Panc1 (cell line): ENCODE measurements around the gene TRMT44. TPM values are rescaled to one million over a fixed set of nuclear protein-coding genes. Genes with fewer than 3 reads are reported as not detected.

ENCODE experiments used
- ATAC-seq: fragments of 200-7000 bp; cut with Tn5 transposase; 2 replicates; pipeline ENCODE4 v1.9.1; 2020; ENCODE audit warnings: mild to moderate bottlenecking, moderate library complexity
- Bru-seq: library from RNA; stranded (reverse); fragments of 400-500 nt; gene quantifications from one replicate; lab custom pipeline; 2021; lab: Mats Ljungman, UMichigan
- BruChase-seq, 2 experiments: library from RNA; stranded (reverse); fragments of 400-500 nt; gene quantifications; one replicate each; lab custom pipeline; 2021; lab: Mats Ljungman, UMichigan
- BruUV-seq: library from RNA; stranded (reverse); fragments of 400-500 nt; replicated peaks from 2 replicates; lab custom pipeline; 2021; lab: Mats Ljungman, UMichigan
- CTCF ChIA-PET: fragments of 300-600 bp; sonication (Branson Sonifier 250); formaldehyde crosslinking; loops from one replicate; lab custom pipeline; 2022; ENCODE audit warnings: antibody characterized with exemption; lab: Charles Lee
- POLR2A ChIA-PET: fragments of 300-600 bp; sonication (Branson Sonifier 250); formaldehyde crosslinking; loops from one replicate; lab custom pipeline; 2022; ENCODE audit warnings: antibody characterized with exemption; lab: Charles Lee
- DNase-seq: peaks from one replicate; pipeline ENCODE4 v3.0.0-alpha.2; 2010; ENCODE audit warnings: low read depth, low spot score
- H3K27ac ChIP-seq: 2 replicates; pipeline ENCODE4 v1.5.1; 2011; ENCODE audit warnings: mild to moderate bottlenecking, low read length, inconsistent platforms
- H3K27me3 ChIP-seq: fragments of 200-500 bp; sonication (Bioruptor generic); 2 replicates; pipeline ENCODE4 v1.6.0; 2014; ENCODE audit warnings: low read length, inconsistent platforms; ENCODE audit not compliant: control insufficient read depth, insufficient read depth
- H3K36me3 ChIP-seq: fragments of 200-500 bp; sonication (Bioruptor generic); 2 replicates; pipeline ENCODE4 v1.5.1; 2014; ENCODE audit warnings: inconsistent platforms, mild to moderate bottlenecking, low read length, moderate library complexity; ENCODE audit not compliant: control insufficient read depth, insufficient read depth
- H3K4me1 ChIP-seq: 2 replicates; pipeline ENCODE4 v1.5.1; 2011; ENCODE audit warnings: inconsistent platforms, mild to moderate bottlenecking, low read length, moderate library complexity; ENCODE audit not compliant: control insufficient read depth, insufficient read depth
- H3K4me3 ChIP-seq, 2 experiments: 2 replicates each; pipeline ENCODE4 v1.5.1; 2011 to 2012; ENCODE audit warnings: low read depth in 2 of 2, low read length in 2 of 2, mild to moderate bottlenecking in 2 of 2, inconsistent platforms in 1 of 2, moderate library complexity in 1 of 2
- H3K9me3 ChIP-seq: fragments of 200-500 bp; sonication (Bioruptor generic); 2 replicates; pipeline ENCODE4 v1.5.1; 2014; ENCODE audit warnings: low read depth, mild to moderate bottlenecking, inconsistent platforms, low read length, moderate library complexity; ENCODE audit not compliant: control insufficient read depth, insufficient read depth
- POLR2AphosphoS5 ChIP-seq: IDR thresholded peaks from 2 replicates; pipeline ENCODE4 v1.6.1; 2012; ENCODE audit warnings: mild to moderate bottlenecking, low read depth, low read length, moderate library complexity
- SIN3A ChIP-seq: IDR thresholded peaks from 2 replicates; pipeline ENCODE4 v1.6.1; 2012; ENCODE audit warnings: low read depth, mild to moderate bottlenecking, low read length, moderate library complexity, borderline replicate concordance; ENCODE audit not compliant: insufficient read depth
- TCF7L2 ChIP-seq: IDR thresholded peaks from 2 replicates; pipeline ENCODE4 v1.6.1; 2011; ENCODE audit warnings: mild to moderate bottlenecking, low read depth, low read length, inconsistent platforms
- in situ Hi-C: cut with HindIII; loops from 2 replicates; pipeline ENCODE4 v1.10.0; 2016; ENCODE audit warnings: low sequenced_read_pairs, low pct_unique_long_range_greater_than_20kb
- intact Hi-C: fragments of 100-400 bp; cut with micrococcal nuclease; formaldehyde crosslinking; loops from one replicate; pipeline ENCODE4 v1.10.0; 2022; ENCODE audit not compliant: unreplicated experiment
- long read RNA-seq: library from polyadenylated mRNA; unstranded; transcript quantifications from one replicate; pipeline ENCODE4 v2.0.0, GENCODE V29; 2021; ENCODE audit not compliant: unreplicated experiment
- polyA plus RNA-seq: library from polyadenylated mRNA; unstranded; fragments of >200 nt; gene quantifications from one replicate; pipeline ENCODE4 v1.2.1, GENCODE V29; 2012; ENCODE audit warnings: missing spikeins; ENCODE audit not compliant: insufficient read length
- total RNA-seq: library from RNA; stranded (reverse); gene quantifications from one replicate; pipeline ENCODE4 v1.2.1, GENCODE V29; 2021; ENCODE audit not compliant: unreplicated experiment
- TF ChIP-seq, protein P1 (sequence below), 2 experiments: IDR thresholded peaks; 2 replicates each; pipeline ENCODE4 v1.6.1; 2011 to 2012; ENCODE audit warnings: low read depth in 2 of 2, control low read depth in 1 of 2, low read length in 1 of 2, mild to moderate bottlenecking in 1 of 2, moderate library complexity in 1 of 2; ENCODE audit not compliant: insufficient read depth in 1 of 2
- TF ChIP-seq, protein P2 (sequence below): fragments of 450-650 bp; IDR thresholded peaks from 2 replicates; pipeline ENCODE4 v1.5.1; 2017; ENCODE audit warnings: mild to moderate bottlenecking

Gene TRMT44, protein sequence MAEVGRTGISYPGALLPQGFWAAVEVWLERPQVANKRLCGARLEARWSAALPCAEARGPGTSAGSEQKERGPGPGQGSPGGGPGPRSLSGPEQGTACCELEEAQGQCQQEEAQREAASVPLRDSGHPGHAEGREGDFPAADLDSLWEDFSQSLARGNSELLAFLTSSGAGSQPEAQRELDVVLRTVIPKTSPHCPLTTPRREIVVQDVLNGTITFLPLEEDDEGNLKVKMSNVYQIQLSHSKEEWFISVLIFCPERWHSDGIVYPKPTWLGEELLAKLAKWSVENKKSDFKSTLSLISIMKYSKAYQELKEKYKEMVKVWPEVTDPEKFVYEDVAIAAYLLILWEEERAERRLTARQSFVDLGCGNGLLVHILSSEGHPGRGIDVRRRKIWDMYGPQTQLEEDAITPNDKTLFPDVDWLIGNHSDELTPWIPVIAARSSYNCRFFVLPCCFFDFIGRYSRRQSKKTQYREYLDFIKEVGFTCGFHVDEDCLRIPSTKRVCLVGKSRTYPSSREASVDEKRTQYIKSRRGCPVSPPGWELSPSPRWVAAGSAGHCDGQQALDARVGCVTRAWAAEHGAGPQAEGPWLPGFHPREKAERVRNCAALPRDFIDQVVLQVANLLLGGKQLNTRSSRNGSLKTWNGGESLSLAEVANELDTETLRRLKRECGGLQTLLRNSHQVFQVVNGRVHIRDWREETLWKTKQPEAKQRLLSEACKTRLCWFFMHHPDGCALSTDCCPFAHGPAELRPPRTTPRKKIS
- 10.8 TPM for total RNA-seq
- 4.2 TPM for polyA plus RNA-seq
- Bru-seq, nascent RNA: percentile 61 among the genes with signal in this experiment
- percentile 59 among the genes with signal in this experiment for BruChase-seq, experiment 1, labeled RNA remaining after a 2-hour chase
- BruChase-seq, experiment 2, labeled RNA remaining after a 6-hour chase: percentile 52 among the genes with signal in this experiment
- long read RNA-seq, partial matches to known transcripts: 4 of 16 reads
- long read RNA-seq, other reads (novel, unspliced or antisense): 10 of 16 reads

DNA sequence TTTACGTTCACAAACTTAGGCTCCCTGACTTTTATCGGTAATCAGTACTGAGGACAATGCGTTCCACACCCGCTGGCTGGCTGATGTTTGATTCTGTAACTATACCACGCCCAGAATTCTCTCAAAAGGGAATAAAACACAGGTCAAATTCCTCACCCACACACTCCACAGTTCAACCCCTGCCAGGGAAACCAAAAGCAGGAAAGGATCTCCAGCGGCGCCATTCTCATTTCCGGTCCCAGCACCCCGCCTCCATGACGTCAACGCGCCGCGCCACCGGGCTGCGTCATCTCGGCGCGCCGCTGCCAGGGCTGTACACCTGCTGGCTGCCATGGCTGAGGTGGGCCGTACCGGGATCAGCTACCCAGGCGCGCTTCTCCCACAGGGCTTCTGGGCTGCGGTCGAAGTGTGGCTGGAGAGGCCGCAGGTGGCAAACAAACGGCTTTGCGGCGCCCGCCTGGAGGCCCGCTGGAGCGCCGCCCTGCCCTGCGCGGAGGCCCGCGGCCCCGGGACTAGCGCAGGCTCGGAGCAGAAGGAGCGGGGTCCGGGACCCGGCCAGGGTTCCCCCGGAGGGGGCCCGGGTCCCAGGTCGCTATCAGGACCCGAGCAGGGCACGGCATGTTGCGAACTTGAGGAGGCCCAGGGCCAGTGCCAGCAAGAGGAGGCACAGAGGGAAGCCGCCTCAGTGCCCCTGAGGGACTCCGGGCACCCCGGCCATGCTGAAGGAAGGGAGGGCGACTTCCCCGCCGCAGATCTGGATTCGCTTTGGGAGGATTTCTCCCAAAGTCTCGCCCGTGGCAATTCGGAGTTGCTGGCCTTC lies at the start of gene TRMT44, which contains the start of gene ACOX3:
Gene TRMT44, plus strand, starts transcription at position 286 of the 820 bp plus-strand sequence. Its CDS starts 46 bp downstream, at position 332.
Gene ACOX3, minus strand, starts transcription at position 232 of the 820 bp plus-strand sequence. CDS start 24,202 bp downstream, outside the sequence.
- ATAC-seq (peak; percentile 95), DNase-seq (no peak)
- peak within 1 kb of the TSS; percentile 91 to 97 for H3K4me3 ChIP-seq
- H3K36me3 ChIP-seq: peaks cover 10% of the 10 kb centered on the region; the same call in 1 of the 2 replicates
- H3K27me3 ChIP-seq: no peaks in the 10 kb centered on the region
- BruUV-seq: no TSS peak
- no peaks in the 10 kb centered on the region for H3K9me3 ChIP-seq
- intact Hi-C loops (no loop called here), in situ Hi-C loops (no loop called here)
- H3K27ac ChIP-seq: peak within 1 kb of the TSS; percentile 94
- ChIA-PET POLR2A (no interaction called here), CTCF (no interaction called here)
- peaks cover 14% of the 10 kb centered on the region for H3K4me1 ChIP-seq
- TF ChIP-seq, protein P1, sequence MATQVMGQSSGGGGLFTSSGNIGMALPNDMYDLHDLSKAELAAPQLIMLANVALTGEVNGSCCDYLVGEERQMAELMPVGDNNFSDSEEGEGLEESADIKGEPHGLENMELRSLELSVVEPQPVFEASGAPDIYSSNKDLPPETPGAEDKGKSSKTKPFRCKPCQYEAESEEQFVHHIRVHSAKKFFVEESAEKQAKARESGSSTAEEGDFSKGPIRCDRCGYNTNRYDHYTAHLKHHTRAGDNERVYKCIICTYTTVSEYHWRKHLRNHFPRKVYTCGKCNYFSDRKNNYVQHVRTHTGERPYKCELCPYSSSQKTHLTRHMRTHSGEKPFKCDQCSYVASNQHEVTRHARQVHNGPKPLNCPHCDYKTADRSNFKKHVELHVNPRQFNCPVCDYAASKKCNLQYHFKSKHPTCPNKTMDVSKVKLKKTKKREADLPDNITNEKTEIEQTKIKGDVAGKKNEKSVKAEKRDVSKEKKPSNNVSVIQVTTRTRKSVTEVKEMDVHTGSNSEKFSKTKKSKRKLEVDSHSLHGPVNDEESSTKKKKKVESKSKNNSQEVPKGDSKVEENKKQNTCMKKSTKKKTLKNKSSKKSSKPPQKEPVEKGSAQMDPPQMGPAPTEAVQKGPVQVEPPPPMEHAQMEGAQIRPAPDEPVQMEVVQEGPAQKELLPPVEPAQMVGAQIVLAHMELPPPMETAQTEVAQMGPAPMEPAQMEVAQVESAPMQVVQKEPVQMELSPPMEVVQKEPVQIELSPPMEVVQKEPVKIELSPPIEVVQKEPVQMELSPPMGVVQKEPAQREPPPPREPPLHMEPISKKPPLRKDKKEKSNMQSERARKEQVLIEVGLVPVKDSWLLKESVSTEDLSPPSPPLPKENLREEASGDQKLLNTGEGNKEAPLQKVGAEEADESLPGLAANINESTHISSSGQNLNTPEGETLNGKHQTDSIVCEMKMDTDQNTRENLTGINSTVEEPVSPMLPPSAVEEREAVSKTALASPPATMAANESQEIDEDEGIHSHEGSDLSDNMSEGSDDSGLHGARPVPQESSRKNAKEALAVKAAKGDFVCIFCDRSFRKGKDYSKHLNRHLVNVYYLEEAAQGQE (IDR thresholded peaks at IDR 0.05; ENCODE audit: insufficient read depth in 1 of 2, low read depth in 2 of 2, low read length in 1 of 2): no peak
- TF ChIP-seq SIN3A (peak; percentile 81; the same call in 1 of the 2 replicates), TCF7L2 (no peak), POLR2AphosphoS5 (peak; percentile 83)
- TF ChIP-seq, protein P2, sequence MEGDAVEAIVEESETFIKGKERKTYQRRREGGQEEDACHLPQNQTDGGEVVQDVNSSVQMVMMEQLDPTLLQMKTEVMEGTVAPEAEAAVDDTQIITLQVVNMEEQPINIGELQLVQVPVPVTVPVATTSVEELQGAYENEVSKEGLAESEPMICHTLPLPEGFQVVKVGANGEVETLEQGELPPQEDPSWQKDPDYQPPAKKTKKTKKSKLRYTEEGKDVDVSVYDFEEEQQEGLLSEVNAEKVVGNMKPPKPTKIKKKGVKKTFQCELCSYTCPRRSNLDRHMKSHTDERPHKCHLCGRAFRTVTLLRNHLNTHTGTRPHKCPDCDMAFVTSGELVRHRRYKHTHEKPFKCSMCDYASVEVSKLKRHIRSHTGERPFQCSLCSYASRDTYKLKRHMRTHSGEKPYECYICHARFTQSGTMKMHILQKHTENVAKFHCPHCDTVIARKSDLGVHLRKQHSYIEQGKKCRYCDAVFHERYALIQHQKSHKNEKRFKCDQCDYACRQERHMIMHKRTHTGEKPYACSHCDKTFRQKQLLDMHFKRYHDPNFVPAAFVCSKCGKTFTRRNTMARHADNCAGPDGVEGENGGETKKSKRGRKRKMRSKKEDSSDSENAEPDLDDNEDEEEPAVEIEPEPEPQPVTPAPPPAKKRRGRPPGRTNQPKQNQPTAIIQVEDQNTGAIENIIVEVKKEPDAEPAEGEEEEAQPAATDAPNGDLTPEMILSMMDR: no peak

DNA sequence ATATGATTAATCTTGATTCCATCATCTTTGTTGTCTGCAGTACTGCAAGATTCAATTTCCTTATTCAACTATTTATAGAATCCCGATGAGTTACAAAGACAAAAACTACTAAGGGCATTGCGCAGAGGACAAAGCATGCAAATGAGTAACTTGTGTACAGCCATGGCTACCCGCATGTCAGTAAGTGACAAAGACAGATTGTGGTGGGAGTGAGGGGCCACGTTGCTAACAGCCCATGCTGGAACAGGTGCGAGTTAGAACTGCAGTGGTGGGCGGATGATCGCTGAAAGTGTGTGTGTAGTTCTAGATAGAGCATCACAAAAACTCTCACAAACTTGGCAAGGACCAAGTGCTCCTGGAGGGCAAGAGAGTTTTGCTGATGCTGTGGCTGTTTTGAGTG lies 49.5 kb upstream of the TRMT44 start:
- in situ Hi-C loops (no loop called here), intact Hi-C loops (no loop called here)
- POLR2A ChIA-PET: no interaction called here
- BruUV-seq: no TSS peak
- CTCF ChIA-PET: no interaction called here
- Histone ChIP-seq H3K27me3 (no peaks in the 10 kb centered on the region), H3K4me3 (no peak overlapping the region), H3K4me1 (no peaks in the 10 kb centered on the region), H3K27ac (no peak overlapping the region), H3K9me3 (no peaks in the 10 kb centered on the region), H3K36me3 (no peaks in the 10 kb centered on the region)
- ATAC-seq: no peak
- TF ChIP-seq TCF7L2 (no peak), POLR2AphosphoS5 (no peak), SIN3A (no peak)
- TF ChIP-seq, protein P2: no peak
- TF ChIP-seq, protein P1 (IDR thresholded peaks at IDR 0.05; ENCODE audit: insufficient read depth in 1 of 2, low read depth in 2 of 2, low read length in 1 of 2): no peak
- DNase-seq: no peak
